GM12865 (cell line): Measurements from ENCODE around the gene OR2V2.

Experiments used
- DNase-seq: peaks from one replicate; pipeline ENCODE4 v3.0.0; 2010; ENCODE audit warnings: low read depth
- H3K4me3 ChIP-seq: 2 replicates; pipeline ENCODE4 v1.5.1; 2011; ENCODE audit warnings: mild to moderate bottlenecking, low read depth, low read length, control low read depth
- CTCF ChIP-seq: IDR thresholded peaks from 2 replicates; pipeline ENCODE4 v1.5.1; 2011; ENCODE audit warnings: low read length, control low read depth, low read depth, inconsistent platforms; ENCODE audit not compliant: insufficient read depth; ENCODE audit errors: missing control alignments

Gene OR2V2

DNA sequence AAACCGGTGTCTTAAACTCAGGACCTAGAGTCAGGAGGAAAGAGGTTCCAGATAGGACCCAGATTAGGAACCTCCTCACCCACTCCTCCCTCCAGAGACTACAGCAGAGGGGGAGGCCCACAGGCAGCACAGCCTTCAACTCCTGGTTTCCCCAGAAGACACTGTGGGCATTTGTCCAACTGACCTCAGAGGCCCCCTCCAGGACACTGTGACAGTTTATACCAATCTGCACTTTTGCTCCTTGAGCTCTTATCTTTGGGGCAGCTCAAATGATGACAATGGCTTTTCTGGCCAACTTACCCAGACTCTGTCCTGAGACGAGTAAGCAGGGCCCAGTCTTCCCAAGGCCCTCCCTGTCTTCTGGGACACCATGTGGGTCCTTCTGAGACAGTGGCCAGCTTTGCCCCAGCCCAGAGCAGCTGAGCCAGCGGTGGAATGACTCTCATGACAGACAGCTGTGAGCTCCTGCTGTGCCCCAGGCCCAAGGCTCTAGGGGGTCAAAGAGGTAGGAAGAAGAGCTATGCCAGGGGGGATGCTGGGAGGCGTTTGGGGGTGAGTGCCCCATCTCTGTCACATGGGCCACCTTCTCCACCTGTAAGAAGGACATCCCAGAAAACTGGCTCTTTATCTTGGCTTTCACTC is 14.3 kb downstream of the OR2V2 start:
- H3K4me3 ChIP-seq: peak overlapping the region; percentile 64
- TF ChIP-seq CTCF: no peak
- no peak for DNase-seq

- TF ChIP-seq CTCF: no peak
- no peak overlapping the region; the same call in none of the 2 replicates for H3K4me3 ChIP-seq
- peak; percentile 65 for DNase-seq
These were observed 16.2 kb downstream of the OR2V2 start for GRCh38 chr5:181163487-181164075.

DNA sequence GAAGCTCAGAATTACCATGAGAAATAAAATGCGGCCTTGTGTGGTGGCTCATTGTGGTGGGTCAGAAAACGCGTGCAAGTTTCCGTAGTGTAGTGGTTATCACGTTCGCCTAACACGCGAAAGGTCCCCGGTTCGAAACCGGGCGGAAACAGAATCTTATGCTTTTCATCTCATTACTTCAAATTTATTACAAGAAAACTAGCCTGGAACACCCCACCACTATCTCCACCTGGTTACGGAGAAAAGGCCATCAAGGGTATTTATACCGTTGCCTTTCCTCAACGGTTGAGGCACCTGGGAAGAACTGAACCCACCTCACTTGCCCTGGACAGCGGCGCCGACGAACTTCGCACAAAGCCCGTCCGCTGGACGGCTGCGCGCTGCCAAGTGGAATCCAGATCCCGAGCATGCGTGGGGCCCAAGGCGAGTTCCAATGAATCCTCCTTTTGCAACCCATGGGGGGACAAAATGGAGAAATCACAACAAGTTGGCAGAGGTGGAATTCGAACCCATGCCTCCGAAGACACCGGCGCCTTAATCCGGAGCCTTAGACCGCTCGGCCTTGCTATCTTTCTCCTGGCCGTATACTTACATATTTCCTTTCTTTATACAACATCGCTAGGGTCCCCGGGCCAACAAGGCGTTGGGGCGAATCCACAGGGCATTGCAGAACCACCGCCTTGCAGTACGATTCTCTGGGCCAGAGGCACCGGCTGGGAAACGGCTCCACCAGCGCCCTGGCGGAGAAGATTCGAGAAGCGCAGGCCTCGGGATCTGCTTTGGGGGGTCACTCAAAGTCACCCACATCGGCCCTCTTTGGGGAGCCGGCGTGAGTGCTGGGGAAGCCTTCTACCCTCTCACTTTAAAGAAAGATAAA is 16.9 kb downstream of the OR2V2 start:
- peak; percentile 40 for DNase-seq
- H3K4me3 ChIP-seq: no peak overlapping the region
- TF ChIP-seq CTCF: no peak

DNA sequence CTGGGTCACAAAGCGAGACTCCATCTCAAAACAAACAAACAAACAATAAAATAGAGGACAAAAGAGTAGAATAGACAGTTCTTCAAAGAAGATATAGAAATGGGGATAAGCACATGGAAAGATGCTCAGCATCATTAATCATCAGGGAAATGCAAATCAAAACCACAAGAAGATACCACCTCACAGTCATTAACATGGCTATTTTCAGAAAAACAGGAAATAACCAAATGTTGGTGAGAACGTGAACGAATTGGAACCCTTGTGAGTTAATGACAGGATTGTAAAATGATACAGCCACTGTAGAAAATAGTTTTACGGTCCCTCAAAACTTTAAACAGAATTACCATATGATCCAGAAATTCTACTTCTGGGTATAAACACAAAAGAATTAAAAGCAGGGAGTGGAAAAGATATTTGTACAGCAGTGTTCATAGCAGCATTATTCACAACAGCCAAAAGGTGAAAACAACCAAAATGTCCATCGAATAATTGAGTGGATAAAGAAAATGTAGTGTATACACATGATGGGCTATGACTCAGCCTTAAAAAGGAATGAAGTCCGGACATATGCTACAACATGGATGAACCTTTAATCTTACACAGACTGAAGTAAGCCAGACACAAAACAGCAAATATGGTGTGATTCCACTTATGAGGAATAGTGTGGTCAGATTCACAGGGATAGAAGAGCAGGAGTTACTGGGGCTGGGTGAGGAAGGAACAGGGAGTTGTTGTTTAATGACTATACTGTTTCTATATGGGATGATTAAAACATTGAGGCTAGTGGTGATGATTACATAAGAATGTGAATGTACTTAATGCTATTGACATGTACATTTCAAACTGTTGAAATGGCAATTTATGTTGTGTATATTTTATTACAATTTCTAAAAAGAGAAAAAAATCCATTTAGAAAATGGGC is 19.7 kb downstream of the OR2V2 start:
- no peak for TF ChIP-seq CTCF
- peak; percentile 40 for DNase-seq
- H3K4me3 ChIP-seq: no peak overlapping the region

DNA sequence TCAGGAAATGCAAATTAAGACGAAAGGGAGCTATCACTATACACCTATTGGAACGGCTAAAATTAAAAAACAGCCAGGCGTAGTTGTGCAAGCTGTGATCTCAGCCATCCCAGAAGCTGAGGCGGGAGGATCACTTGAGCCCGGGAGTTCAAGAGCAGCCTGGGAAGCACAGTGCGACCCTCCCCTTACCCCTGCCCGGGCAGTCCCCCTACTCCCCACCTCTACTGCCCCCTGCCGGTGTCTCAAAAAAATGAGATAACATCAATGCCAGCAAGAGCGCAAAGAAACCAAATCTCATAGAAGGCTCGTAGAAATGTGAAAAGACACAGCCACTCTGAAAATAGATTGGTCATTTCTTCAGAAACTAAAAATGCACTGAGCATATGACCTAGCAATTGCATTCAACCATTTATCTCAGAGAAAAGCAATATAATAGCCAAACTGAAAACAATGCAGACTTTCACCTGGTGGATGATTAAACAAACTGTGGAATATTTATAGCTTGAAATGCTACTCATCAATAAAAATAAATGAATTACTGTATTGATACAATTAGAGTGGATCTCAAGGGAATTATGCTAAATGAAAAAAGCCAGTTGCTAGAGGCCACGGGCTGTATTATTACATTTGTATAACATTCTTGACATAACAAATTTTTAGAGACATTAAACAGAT is 20.6 kb downstream of the OR2V2 start:
- DNase-seq: peak; percentile 40
- peak; percentile 52 for TF ChIP-seq CTCF
- no peak overlapping the region for H3K4me3 ChIP-seq
